Measurements from ENCODE around the gene ARPC2. TPM values are rescaled to one million over a fixed set of nuclear protein-coding genes. Genes with fewer than 3 reads are reported as not detected.
A peak's percentile ranks its signal among the peaks of the same experiment; 100 is the strongest.

ARPC2 gene
- total RNA-seq, 2 donors from 2014 or later, result 182 to 207 TPM

GRCh38 chr2:218301176-218301819 is 84.3 kb downstream of the ARPC2 start:
- WGBS, result 7% methylated on average over 9 of the region's 9 CpGs
- Histone ChIP-seq H3K36me3 (no peaks in the 10 kb centered on the region), H3K27ac (peak overlapping the region; percentile 51 to 54), H3K4me1 (replicated peaks) (no peaks in the 10 kb centered on the region), H3K27me3 (replicated peaks; ENCODE audit: insufficient read depth) (no peaks in the 10 kb centered on the region), H3K4me3 (no peak overlapping the region), H3K9me3 (no peaks in the 10 kb centered on the region)
- TF ChIP-seq, protein P1, sequence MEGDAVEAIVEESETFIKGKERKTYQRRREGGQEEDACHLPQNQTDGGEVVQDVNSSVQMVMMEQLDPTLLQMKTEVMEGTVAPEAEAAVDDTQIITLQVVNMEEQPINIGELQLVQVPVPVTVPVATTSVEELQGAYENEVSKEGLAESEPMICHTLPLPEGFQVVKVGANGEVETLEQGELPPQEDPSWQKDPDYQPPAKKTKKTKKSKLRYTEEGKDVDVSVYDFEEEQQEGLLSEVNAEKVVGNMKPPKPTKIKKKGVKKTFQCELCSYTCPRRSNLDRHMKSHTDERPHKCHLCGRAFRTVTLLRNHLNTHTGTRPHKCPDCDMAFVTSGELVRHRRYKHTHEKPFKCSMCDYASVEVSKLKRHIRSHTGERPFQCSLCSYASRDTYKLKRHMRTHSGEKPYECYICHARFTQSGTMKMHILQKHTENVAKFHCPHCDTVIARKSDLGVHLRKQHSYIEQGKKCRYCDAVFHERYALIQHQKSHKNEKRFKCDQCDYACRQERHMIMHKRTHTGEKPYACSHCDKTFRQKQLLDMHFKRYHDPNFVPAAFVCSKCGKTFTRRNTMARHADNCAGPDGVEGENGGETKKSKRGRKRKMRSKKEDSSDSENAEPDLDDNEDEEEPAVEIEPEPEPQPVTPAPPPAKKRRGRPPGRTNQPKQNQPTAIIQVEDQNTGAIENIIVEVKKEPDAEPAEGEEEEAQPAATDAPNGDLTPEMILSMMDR (IDR thresholded peaks at IDR 0.05), result peak; percentile 95 to 100 (median 98)
- TF ChIP-seq POLR2A (IDR thresholded peaks at IDR 0.05) (no peak), POLR2AphosphoS5 (IDR thresholded peaks at IDR 0.05) (peak; percentile 89)
- DNase-seq (ENCODE audit: low spot score), result peak; percentile 83
- intact Hi-C loops (cut with DNase I), result loop anchor here (5.0 kb wide), 1 partner anchor 56 kb away; the partner anchor contains the start of gene CATIP

Small RNA genes within 50 kb of the gene (microRNA-seq; reads per million reads assigned to microRNA genes)
- gene MIR6513, result 4.9 reads per million, percentile 42 among the genes with 10 or more reads in this experiment

Other genes starting within 250 kb of the ARPC2 start
- 100 to 1,000 TPM; 238 to 659 TPM for gene TNS1, start 214.2 kb upstream of the ARPC2 start, total RNA-seq
- under 1 TPM; 0.11 to 0.27 TPM for gene RUFY4, start 147.9 kb upstream of the ARPC2 start, total RNA-seq
- 1 to 10 TPM in 1 of 2 donors, not detected in 1; 3.0 TPM for gene CXCR2, start 91.2 kb upstream of the ARPC2 start, total RNA-seq
- gene CXCR1, start 50.2 kb upstream of the ARPC2 start, total RNA-seq, result under 1 TPM in 1 of 2 donors, not detected in 1; 0.28 TPM
- gene GPBAR1, start 43.8 kb downstream of the ARPC2 start, total RNA-seq, result under 1 TPM in 1 of 2 donors, not detected in 1; 0.91 TPM
- gene AAMP, start 52.9 kb downstream of the ARPC2 start, total RNA-seq, result 100 to 1,000 TPM; 217 to 237 TPM
- 100 to 1,000 TPM; 103 to 145 TPM for gene PNKD, start 53.3 kb downstream of the ARPC2 start, total RNA-seq
- 100 to 1,000 TPM; 139 to 193 TPM for gene TMBIM1, start 75.3 kb downstream of the ARPC2 start, total RNA-seq
- 1 to 10 TPM in 1 of 2 donors, not detected in 1; 2.0 TPM for gene CATIP, start 139.7 kb downstream of the ARPC2 start, total RNA-seq
- gene SLC11A1, start 165.1 kb downstream of the ARPC2 start, total RNA-seq, result 10 to 100 TPM; 10.8 to 11.4 TPM
- gene CTDSP1, start 182.7 kb downstream of the ARPC2 start, total RNA-seq, result 100 to 1,000 TPM; 145 to 180 TPM
- under 1 TPM in 1 of 2 donors, not detected in 1; 0.09 TPM for gene VIL1, start 201.9 kb downstream of the ARPC2 start, total RNA-seq